GM12875 (cell line): ENCODE results near the gene TMED1.
"Not testable (repeated sequence)": the region's sequence is repeated elsewhere in the genome, so short reads cannot be mapped to it uniquely, and the experiment has no call there.

Source experiments
- H3K4me3 ChIP-seq: one replicate; pipeline ENCODE4 v1.5.1; 2011; ENCODE audit warnings: low read depth, low read length, control low read depth
- CTCF ChIP-seq: IDR thresholded peaks from 2 replicates; pipeline ENCODE4 v1.5.1; 2011; ENCODE audit warnings: low read depth, mild to moderate bottlenecking, control low read depth, inconsistent platforms, low read length, moderate library complexity, borderline replicate concordance; ENCODE audit not compliant: insufficient read depth

TMED1 gene

DNA sequence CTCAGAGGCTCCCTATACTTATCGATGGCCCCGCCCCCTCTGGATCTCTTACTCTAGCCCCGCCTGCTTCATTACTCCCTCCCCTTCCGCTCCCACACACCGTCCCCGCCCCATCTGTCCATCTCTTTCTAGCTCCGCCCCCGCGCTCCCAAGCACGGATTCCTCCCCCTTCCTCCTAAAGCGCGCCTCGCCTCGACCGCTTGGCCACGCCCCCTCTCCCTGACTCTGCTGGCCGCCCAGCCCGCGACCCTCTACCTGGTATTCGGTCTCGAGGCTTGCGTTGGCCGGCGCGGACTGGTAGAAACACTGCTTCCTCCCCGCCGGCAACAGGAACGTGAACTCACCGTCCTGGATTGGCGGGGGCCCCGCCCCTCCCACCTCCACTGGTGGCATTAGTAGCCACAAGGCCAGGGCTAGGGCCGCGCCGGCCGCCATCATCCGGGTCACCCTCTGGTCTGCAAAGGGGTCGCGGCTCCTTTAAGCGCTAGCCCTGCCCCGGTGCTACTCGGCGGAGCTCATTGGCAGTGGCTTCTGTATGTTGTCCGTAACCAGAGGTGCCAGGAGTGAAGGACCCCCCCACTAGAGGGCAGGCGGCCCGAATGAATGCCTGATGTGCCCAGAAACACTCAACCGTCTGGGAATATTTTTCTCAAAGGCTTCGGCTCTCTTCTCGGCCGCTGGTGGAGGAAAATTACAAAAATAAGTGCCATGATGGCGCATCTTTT lies at the start of gene TMED1:
TMED1 (minus strand) TSS at position 459 of the 725 bp plus-strand sequence; CDS start at position 438, 21 bp downstream.
- peak within 1 kb of the TSS; percentile 64 for H3K4me3 ChIP-seq
- no peak for TF ChIP-seq CTCF

GRCh38 chr19:10885201-10886169 lies 49.5 kb upstream of the TMED1 start:
- TF ChIP-seq CTCF: no peak
- no peak overlapping the region for H3K4me3 ChIP-seq

DNA sequence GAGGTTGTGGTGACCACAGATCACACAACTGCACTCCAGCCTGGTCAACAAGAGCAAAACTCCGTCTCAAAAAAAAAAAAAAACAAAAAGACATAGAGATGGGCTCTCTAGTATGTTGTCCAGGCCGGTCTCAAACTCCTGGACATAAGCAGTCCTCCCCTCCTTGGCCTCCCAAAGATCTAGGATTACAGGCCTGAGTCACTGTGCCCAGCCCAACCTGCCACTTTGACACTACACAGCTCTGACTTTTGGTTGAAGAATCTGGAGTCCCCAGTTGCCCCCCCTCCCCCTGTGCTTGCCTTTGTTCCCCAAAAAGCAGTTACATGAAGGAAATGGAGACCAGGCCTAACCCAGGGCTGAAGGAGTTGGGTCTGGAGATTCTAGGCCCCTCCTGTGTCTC lies 48.3 kb upstream of the TMED1 start:
- H3K4me3 ChIP-seq: no peak overlapping the region
- no peak for TF ChIP-seq CTCF

GRCh38 chr19:10882108-10882457 lies 46.1 kb upstream of the TMED1 start:
- TF ChIP-seq CTCF: no peak

GRCh38 chr19:10881403-10882107 lies 45.5 kb upstream of the TMED1 start:
- H3K4me3 ChIP-seq: no peak overlapping the region
- TF ChIP-seq CTCF: no peak

More at GRCh38 chr19:10882108-10882457, 46.1 kb upstream of the TMED1 start:
- no peak overlapping the region for H3K4me3 ChIP-seq

DNA sequence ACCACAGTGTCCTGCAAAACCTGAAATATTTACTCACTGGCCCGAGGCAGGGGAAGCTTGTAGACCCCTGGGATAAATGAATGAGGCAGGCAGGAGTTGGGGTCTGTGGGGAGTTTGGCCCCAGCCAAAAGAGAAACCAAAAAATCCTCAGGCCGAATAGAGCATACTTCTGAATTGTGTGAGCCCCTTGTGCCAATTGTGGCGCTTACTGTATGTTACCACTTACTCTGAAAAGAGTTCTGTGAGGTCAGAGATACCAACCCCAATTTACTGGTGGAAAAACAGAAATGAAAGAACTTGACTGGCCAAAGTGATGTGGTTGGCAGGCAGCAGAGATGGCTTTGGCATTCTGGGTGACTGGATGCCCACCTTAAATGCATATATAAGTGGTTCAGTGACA lies 42.2 kb upstream of the TMED1 start:
- peak overlapping the region; percentile 8 for H3K4me3 ChIP-seq
- no peak for TF ChIP-seq CTCF

DNA sequence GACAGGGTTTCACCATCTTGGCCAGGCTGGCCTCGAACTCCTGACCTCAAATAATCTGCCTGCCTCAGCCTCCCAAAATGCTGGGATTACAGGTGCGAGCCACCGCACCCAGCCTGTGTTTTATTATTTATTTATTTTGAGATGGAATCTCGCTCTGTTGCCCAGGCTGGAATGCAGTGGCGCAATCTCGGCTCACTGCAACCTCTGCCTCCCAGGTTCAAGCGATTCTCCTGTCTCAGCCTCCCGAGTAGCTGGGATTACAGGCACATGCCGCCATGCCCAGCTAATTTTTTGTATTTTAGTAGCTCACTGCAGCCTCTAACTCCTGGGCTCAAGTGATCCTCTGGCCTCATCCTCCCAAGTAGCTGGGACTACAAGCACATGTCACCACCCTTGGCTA lies 41.6 kb upstream of the TMED1 start:
- not testable (repeated sequence) for H3K4me3 ChIP-seq
